Progenitor cell of endocrine pancreas (in vitro differentiated cells): ENCODE results near the gene TNFRSF14. TPM values are rescaled to one million over a fixed set of nuclear protein-coding genes. Genes with fewer than 3 reads are reported as not detected.

Experiments used
- DNase-seq: peaks from one replicate; pipeline ENCODE4 v3.0.0; 2021; ENCODE audit warnings: low spot score; ENCODE audit not compliant: unreplicated experiment
- H3K27ac Mint-ChIP-seq: 2 replicates; pipeline ENCODE4 v1.8.0; 2021; ENCODE audit warnings: mild to moderate bottlenecking, moderate library complexity, mixed read lengths
- H3K27me3 Mint-ChIP-seq: 2 replicates; pipeline ENCODE4 v1.8.0; 2021; ENCODE audit warnings: mixed read lengths
- H3K36me3 Mint-ChIP-seq: 2 replicates; pipeline ENCODE4 v1.8.0; 2022; ENCODE audit warnings: mixed read lengths; ENCODE audit not compliant: insufficient read depth
- H3K4me1 Mint-ChIP-seq: 2 replicates; pipeline ENCODE4 v1.8.0; 2021; ENCODE audit warnings: low read depth, mixed read lengths
- H3K4me3 Mint-ChIP-seq: 2 replicates; pipeline ENCODE4 v1.8.0; 2021; ENCODE audit warnings: low read depth, mild to moderate bottlenecking, moderate library complexity, mixed read lengths
- H3K9me3 Mint-ChIP-seq: 2 replicates; pipeline ENCODE4 v1.8.0; 2021; ENCODE audit warnings: low read depth, mixed read lengths
- total RNA-seq: library from RNA; stranded (reverse); gene quantifications from 2 replicates; pipeline ENCODE4 v1.2.1, GENCODE V29; 2021
- TF ChIP-seq, protein P1 (sequence below): fragments of 200-600 bp; sonication (generic); IDR thresholded peaks from one replicate; pipeline ENCODE4 v1.5.0; 2021; ENCODE audit warnings: antibody characterized with exemption, mild to moderate bottlenecking; ENCODE audit not compliant: unreplicated experiment

Gene TNFRSF14
- total RNA-seq, 1 donor from 2014 or later: 0.41 TPM

- Mint-ChIP-seq H3K27ac (no peak overlapping the region), H3K4me1 (no peaks in the 10 kb centered on the region), H3K9me3 (no peaks in the 10 kb centered on the region), H3K4me3 (no peak overlapping the region), H3K36me3 (peaks cover 5% of the 10 kb centered on the region), H3K27me3 (no peaks in the 10 kb centered on the region)
- TF ChIP-seq, protein P1, sequence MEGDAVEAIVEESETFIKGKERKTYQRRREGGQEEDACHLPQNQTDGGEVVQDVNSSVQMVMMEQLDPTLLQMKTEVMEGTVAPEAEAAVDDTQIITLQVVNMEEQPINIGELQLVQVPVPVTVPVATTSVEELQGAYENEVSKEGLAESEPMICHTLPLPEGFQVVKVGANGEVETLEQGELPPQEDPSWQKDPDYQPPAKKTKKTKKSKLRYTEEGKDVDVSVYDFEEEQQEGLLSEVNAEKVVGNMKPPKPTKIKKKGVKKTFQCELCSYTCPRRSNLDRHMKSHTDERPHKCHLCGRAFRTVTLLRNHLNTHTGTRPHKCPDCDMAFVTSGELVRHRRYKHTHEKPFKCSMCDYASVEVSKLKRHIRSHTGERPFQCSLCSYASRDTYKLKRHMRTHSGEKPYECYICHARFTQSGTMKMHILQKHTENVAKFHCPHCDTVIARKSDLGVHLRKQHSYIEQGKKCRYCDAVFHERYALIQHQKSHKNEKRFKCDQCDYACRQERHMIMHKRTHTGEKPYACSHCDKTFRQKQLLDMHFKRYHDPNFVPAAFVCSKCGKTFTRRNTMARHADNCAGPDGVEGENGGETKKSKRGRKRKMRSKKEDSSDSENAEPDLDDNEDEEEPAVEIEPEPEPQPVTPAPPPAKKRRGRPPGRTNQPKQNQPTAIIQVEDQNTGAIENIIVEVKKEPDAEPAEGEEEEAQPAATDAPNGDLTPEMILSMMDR: no peak
- DNase-seq: no peak
Observed at GRCh38 chr1:2509589-2509988, 46.6 kb upstream of the TNFRSF14 start.

DNA sequence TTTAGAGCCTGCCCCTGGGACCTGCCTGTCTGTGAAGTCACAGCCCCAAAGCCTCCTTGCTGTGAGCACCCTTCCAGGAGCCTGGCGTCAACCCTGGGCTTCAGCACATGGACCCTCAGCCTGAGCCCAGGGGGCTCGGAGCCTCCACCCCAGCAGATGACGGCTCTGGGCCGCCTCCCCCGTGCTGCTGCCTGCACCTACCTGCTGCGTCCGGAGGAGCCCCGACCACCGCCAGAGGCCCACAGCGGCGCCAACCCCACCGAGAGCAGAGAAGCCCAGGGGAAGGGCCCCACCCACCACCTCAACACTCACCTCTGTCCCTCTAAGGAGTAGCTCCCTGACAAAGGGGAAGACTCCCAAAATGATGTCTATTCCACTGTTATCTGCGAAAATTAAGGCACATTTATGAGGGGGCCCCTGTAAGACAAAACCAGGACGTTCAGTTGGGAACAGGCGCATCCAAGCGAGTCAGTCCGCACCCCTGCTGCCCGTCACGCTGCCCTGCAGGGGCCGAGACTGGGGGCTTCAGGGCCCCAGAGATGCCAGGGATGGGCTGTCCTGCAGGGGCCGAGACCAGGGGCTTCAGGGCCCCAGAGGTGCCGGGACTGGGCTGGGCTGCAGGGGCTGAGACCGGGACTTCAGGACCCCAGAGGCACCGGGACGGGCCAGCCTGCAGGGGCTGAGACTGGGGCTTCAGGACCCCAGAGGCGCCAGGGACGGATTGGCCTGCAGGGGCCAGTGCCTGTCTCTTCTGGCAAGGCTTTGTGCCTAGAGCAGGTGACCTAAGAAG is 45.6 kb upstream of the TNFRSF14 start:
- Mint-ChIP-seq H3K27ac (no peak overlapping the region), H3K9me3 (no peaks in the 10 kb centered on the region), H3K4me1 (no peaks in the 10 kb centered on the region), H3K36me3 (peaks cover 5% of the 10 kb centered on the region), H3K27me3 (no peaks in the 10 kb centered on the region), H3K4me3 (no peak overlapping the region)
- no peak for DNase-seq
- TF ChIP-seq, protein P1: no peak

DNA sequence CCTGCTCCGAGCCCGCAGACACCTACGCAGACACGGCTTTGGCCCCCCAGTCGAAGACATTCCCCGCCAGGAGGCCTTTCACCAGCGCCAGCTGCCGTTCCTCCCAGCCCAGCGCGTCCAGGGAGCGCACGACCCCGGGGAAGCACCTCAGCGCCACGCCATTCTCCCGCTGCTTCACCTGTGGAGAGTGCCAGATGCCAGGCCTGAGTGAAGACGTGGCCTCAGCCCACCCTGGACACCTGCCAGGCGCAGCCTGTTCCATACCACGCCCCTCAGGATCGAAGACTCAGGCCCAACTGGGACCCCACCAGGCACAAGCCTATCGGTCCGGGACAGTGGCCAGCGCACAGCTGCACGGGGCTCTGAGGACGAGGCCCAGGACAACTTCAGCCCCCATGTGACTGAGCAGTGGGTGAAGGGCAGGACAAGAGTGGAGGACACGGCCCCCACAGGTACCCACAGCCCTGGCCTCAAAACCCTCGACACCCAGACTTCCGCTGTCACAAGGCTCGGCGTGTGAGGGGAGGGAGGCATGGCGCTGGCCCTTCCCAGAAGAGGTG is 43.2 kb upstream of the TNFRSF14 start:
- Mint-ChIP-seq H3K36me3 (peaks cover 6% of the 10 kb centered on the region), H3K4me3 (no peak overlapping the region), H3K27ac (no peak overlapping the region), H3K9me3 (no peaks in the 10 kb centered on the region), H3K27me3 (no peaks in the 10 kb centered on the region), H3K4me1 (no peaks in the 10 kb centered on the region)
- no peak for DNase-seq
- TF ChIP-seq, protein P1: no peak

- no peaks in the 10 kb centered on the region for H3K27me3 Mint-ChIP-seq
- no peaks in the 10 kb centered on the region for H3K9me3 Mint-ChIP-seq
- DNase-seq: no peak
- peaks cover 5% of the 10 kb centered on the region for H3K36me3 Mint-ChIP-seq
- H3K4me3 Mint-ChIP-seq: no peak overlapping the region
- TF ChIP-seq, protein P1: no peak
- no peak overlapping the region for H3K27ac Mint-ChIP-seq
- no peaks in the 10 kb centered on the region for H3K4me1 Mint-ChIP-seq
Observed at GRCh38 chr1:2513939-2514652, 42.1 kb upstream of the TNFRSF14 start.
